Hepatocyte (in vitro differentiated cells): ENCODE results near the gene OR52K2.

Source experiments
- CTCF ChIP-seq: fragments of 200-600 bp; sonication (generic); IDR thresholded peaks from 2 replicates; pipeline ENCODE4 v1.5.1; 2016; ENCODE audit warnings: antibody characterized with exemption, mild to moderate bottlenecking; ENCODE audit not compliant: poor library complexity
- EZH2 ChIP-seq: fragments of 200-600 bp; sonication (generic); IDR thresholded peaks from 2 replicates; pipeline ENCODE4 v1.6.1; 2016; ENCODE audit warnings: antibody characterized with exemption, mild to moderate bottlenecking, borderline replicate concordance
- EZH2phosphoT487 ChIP-seq: fragments of 200-600 bp; sonication (generic); IDR thresholded peaks from one replicate; pipeline ENCODE4 v1.6.1; 2018; ENCODE audit warnings: antibody characterized with exemption, mild to moderate bottlenecking, low read depth, moderate library complexity; ENCODE audit not compliant: unreplicated experiment, severe bottlenecking

GRCh38 chr11:4479644-4480043 is 30.5 kb downstream of the OR52K2 start:
- TF ChIP-seq CTCF (no peak), EZH2 (no peak), EZH2phosphoT487 (no peak)
